ENCODE results near the gene MYO5A.

MYO5A gene

DNA sequence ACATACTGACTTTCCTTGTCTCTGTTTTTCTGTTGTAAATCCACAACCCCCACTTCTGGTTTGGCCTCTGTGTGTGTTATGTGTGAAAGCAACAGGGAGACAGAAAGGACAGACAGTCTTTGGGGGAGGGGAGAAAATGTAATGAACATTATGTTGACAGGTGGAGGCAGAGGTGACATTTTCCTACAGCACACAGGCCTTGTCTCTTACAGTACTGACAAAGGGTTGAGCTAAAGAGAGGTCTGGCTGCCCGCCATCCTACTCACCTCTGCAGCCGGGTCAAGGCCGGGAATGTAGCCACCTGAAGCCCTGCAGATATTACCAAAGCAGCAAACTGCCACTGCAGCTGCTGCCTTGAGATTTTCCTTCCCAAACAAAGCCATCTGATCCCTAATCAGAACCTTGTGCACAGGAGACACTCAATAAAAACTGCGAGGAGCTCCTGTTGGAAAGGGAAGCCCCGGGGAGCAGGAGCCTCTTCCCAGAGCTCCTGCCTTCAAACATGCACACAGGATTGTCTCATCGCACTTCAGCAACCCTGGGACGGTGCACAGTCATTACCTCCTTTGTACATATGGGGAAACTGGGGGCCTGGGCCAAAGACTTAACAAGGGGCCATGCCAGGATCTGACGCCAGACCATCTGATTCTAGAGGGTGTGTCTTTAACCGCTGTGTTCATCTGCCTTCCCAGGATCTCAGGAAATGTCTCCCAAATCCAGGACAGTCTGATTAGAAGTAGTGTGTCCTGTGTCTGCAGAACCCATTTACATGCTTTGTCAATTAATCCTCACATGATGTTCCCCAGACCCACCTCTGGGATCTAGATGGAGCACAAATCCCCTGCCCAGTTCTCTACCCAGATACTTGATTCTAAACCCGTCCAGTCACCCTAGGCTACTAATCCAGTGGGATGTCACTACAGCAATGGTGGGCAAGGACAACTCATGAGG lies 247.3 kb downstream of the MYO5A start:
- H3K36me3 ChIP-seq (ENCODE audit: insufficient read depth, low read length), result no peaks in the 10 kb centered on the region
- H3F3A ChIP-seq (ENCODE audit: insufficient read depth, low read length), result no peaks in the 10 kb centered on the region
- H3K9me3 ChIP-seq (ENCODE audit: low read length), result no peaks in the 10 kb centered on the region
- H3K27ac ChIP-seq (ENCODE audit: low read depth, low read length, poor library complexity, severe bottlenecking), result no peak overlapping the region
- TF ChIP-seq CTCF (IDR thresholded peaks at IDR 0.05; ENCODE audit: low read length), result no peak
- no peak for TF ChIP-seq EZH2 (IDR thresholded peaks at IDR 0.05; ENCODE audit: borderline replicate concordance, low read length)
- no peak overlapping the region for H2AFZ ChIP-seq (ENCODE audit: low read length)
- H3K79me2 ChIP-seq (ENCODE audit: insufficient read depth, low read length), result no peaks in the 10 kb centered on the region
- no peaks in the 10 kb centered on the region for H3K9me2 ChIP-seq (ENCODE audit: low read depth, low read length)
- H3K4me3 ChIP-seq (ENCODE audit: low read depth, low read length, poor library complexity, severe bottlenecking), result no peak overlapping the region
- H4K20me1 ChIP-seq (ENCODE audit: insufficient read depth, low read length), result no peaks in the 10 kb centered on the region
- peaks cover 6% of the 10 kb centered on the region for H3K4me1 ChIP-seq (ENCODE audit: insufficient read depth, low read length, severe bottlenecking)
- no peak overlapping the region for H3K4me2 ChIP-seq (ENCODE audit: low read length)
- H3K27me3 ChIP-seq (ENCODE audit: insufficient read depth, low read length), result no peaks in the 10 kb centered on the region
- no peak overlapping the region for H3K9ac ChIP-seq (ENCODE audit: low read length)

- no peak overlapping the region for H3K4me2 ChIP-seq (ENCODE audit: low read length)
- H3K27me3 ChIP-seq (ENCODE audit: insufficient read depth, low read length), result no peaks in the 10 kb centered on the region
- H2AFZ ChIP-seq (ENCODE audit: low read length), result no peak overlapping the region
- H4K20me1 ChIP-seq (ENCODE audit: insufficient read depth, low read length), result no peaks in the 10 kb centered on the region
- H3K9ac ChIP-seq (ENCODE audit: low read length), result no peak overlapping the region
- H3K36me3 ChIP-seq (ENCODE audit: insufficient read depth, low read length), result no peaks in the 10 kb centered on the region
- H3K9me2 ChIP-seq (ENCODE audit: low read depth, low read length), result no peaks in the 10 kb centered on the region
- peaks cover 6% of the 10 kb centered on the region for H3K4me1 ChIP-seq (ENCODE audit: insufficient read depth, low read length, severe bottlenecking)
- H3K9me3 ChIP-seq (ENCODE audit: low read length), result no peaks in the 10 kb centered on the region
- H3K4me3 ChIP-seq (ENCODE audit: low read depth, low read length, poor library complexity, severe bottlenecking), result no peak overlapping the region
- no peaks in the 10 kb centered on the region for H3K79me2 ChIP-seq (ENCODE audit: insufficient read depth, low read length)
- TF ChIP-seq EZH2 (IDR thresholded peaks at IDR 0.05; ENCODE audit: borderline replicate concordance, low read length) (no peak), CTCF (IDR thresholded peaks at IDR 0.05; ENCODE audit: low read length) (no peak)
- H3F3A ChIP-seq (ENCODE audit: insufficient read depth, low read length), result no peaks in the 10 kb centered on the region
- no peak overlapping the region for H3K27ac ChIP-seq (ENCODE audit: low read depth, low read length, poor library complexity, severe bottlenecking)
Observed at GRCh38 chr15:52280326-52281084, 248.2 kb downstream of the MYO5A start.

DNA sequence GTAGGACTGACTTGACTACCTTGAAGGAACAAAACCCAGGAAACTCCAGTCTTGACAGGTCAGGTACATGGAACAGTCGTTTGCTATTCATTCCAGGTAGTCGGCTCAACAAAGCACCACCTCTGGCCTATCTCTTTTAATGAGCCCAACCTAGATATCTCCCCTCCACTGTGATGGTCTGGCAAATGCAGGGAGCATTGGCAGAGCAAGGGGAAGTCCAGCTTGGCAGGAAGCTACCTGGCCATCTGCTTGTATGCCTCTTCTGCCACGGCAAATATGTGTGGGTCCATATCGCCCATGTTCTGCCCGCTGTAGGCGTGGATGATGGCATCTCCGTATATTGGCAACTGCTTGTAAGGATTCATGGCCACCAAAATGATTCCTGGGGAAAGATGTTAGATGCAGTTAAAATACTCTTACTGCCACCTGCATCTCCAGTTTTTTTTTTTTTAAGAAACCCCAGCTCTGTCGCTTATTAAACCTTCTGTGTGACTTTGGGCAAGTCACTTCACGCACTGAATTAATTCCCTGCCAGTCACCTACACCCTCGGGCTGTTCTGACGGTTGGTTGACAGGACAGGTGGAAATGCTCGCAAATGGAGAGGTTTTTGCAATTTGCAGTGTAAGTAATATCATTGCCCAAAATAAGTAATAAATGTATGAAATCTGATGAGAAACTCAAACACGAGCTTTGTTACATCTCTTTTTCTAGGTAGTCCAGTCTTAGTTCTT lies 249.9 kb downstream of the MYO5A start:
- Histone ChIP-seq H4K20me1 (ENCODE audit: insufficient read depth, low read length) (no peaks in the 10 kb centered on the region), H3K4me3 (ENCODE audit: low read depth, low read length, poor library complexity, severe bottlenecking) (no peak overlapping the region), H3K9me3 (ENCODE audit: low read length) (no peaks in the 10 kb centered on the region), H3K36me3 (ENCODE audit: insufficient read depth, low read length) (no peaks in the 10 kb centered on the region), H3K4me1 (ENCODE audit: insufficient read depth, low read length, severe bottlenecking) (peaks cover 6% of the 10 kb centered on the region), H2AFZ (ENCODE audit: low read length) (no peak overlapping the region), H3K4me2 (ENCODE audit: low read length) (no peak overlapping the region), H3K9me2 (ENCODE audit: low read depth, low read length) (no peaks in the 10 kb centered on the region), H3K27ac (ENCODE audit: low read depth, low read length, poor library complexity, severe bottlenecking) (no peak overlapping the region), H3K27me3 (ENCODE audit: insufficient read depth, low read length) (peaks cover 2% of the 10 kb centered on the region; the same call in 1 of the 2 replicates), H3F3A (ENCODE audit: insufficient read depth, low read length) (no peaks in the 10 kb centered on the region), H3K9ac (ENCODE audit: low read length) (no peak overlapping the region), H3K79me2 (ENCODE audit: insufficient read depth, low read length) (no peaks in the 10 kb centered on the region)
- TF ChIP-seq EZH2 (IDR thresholded peaks at IDR 0.05; ENCODE audit: borderline replicate concordance, low read length), result no peak
- TF ChIP-seq CTCF (IDR thresholded peaks at IDR 0.05; ENCODE audit: low read length), result no peak
